Measurements from ENCODE around the gene MYLK4. TPM values are rescaled to one million over a fixed set of nuclear protein-coding genes. Genes with fewer than 3 reads are reported as not detected.

Gene MYLK4
- under 1 TPM in 4 of 6 donors, not detected in 2; 0.04 to 0.13 (median 0.10) TPM for polyA plus RNA-seq (ENCODE audit: low read depth in 6 of 6)

GRCh38 chr6:2750832-2751231 lies at the start of gene MYLK4:
Gene MYLK4, minus strand, starts transcription at chr6:2750922. Its CDS starts 1,628 bp downstream, at chr6:2749294.
- H3K9me3 Mint-ChIP-seq, result peaks cover 0 to 4% (median 0%) of the 10 kb centered on the region in 7 donors
- peaks cover 5 to 26% (median 26%) of the 10 kb centered on the region in 3 donors for H3K27me3 Mint-ChIP-seq
- H3K27ac Mint-ChIP-seq, result peak within 1 kb of the TSS in 1 of 6 donors; percentile 66

GRCh38 chr6:2799936-2800527 lies 49.3 kb upstream of the MYLK4 start:
- ATAC-seq (ENCODE audit: low read depth in 2 of 2), result no peak
- H3K36me3 Mint-ChIP-seq, result no peaks in the 10 kb centered on the region
- H3K4me1 Mint-ChIP-seq, result peaks cover 12 to 22% (median 13%) of the 10 kb centered on the region in 3 donors
- no peak overlapping the region for H3K4me3 Mint-ChIP-seq
- H3K27ac Mint-ChIP-seq, result peak overlapping the region in 5 of 6 donors; percentile 17 to 76 (median 67)
- no peaks in the 10 kb centered on the region for H3K27me3 Mint-ChIP-seq
- no peaks in the 10 kb centered on the region for H3K9me3 Mint-ChIP-seq
- no peak for DNase-seq

More at GRCh38 chr6:2750832-2751231, at the start of gene MYLK4:
- no peak within 1 kb of the TSS for H3K4me3 Mint-ChIP-seq
- H3K36me3 Mint-ChIP-seq, result peaks cover 0 to 5% of the 10 kb centered on the region in 2 donors
- no peak for DNase-seq
- peaks cover 0 to 11% (median 4%) of the 10 kb centered on the region in 3 donors for H3K4me1 Mint-ChIP-seq
- no peak for ATAC-seq (ENCODE audit: low read depth in 2 of 2)

- DNase-seq, result no peak
- Mint-ChIP-seq H3K27ac (peak overlapping the region in 1 of 6 donors; percentile 63), H3K36me3 (no peaks in the 10 kb centered on the region), H3K9me3 (no peaks in the 10 kb centered on the region), H3K4me1 (peaks cover 16 to 29% (median 20%) of the 10 kb centered on the region in 3 donors), H3K4me3 (no peak overlapping the region), H3K27me3 (no peaks in the 10 kb centered on the region)
- no peak for ATAC-seq (ENCODE audit: low read depth in 2 of 2)
These were observed 47.9 kb upstream of the MYLK4 start for GRCh38 chr6:2798586-2799134.

GRCh38 chr6:2797564-2798031 lies 46.9 kb upstream of the MYLK4 start:
- ATAC-seq (ENCODE audit: low read depth in 2 of 2), result no peak
- H3K4me3 Mint-ChIP-seq, result no peak overlapping the region
- DNase-seq, result no peak
- H3K36me3 Mint-ChIP-seq, result no peaks in the 10 kb centered on the region
- H3K9me3 Mint-ChIP-seq, result no peaks in the 10 kb centered on the region
- H3K27ac Mint-ChIP-seq, result peak overlapping the region in 3 of 6 donors; percentile 22 to 59 (median 44)
- peaks cover 26 to 40% (median 30%) of the 10 kb centered on the region in 3 donors for H3K4me1 Mint-ChIP-seq
- no peaks in the 10 kb centered on the region for H3K27me3 Mint-ChIP-seq

GRCh38 chr6:2796861-2797260 lies 46.1 kb upstream of the MYLK4 start:
- ATAC-seq (ENCODE audit: low read depth in 2 of 2) (no peak), DNase-seq (no peak)
- H3K4me1 Mint-ChIP-seq, result peaks cover 32 to 45% (median 34%) of the 10 kb centered on the region in 3 donors
- H3K36me3 Mint-ChIP-seq, result no peaks in the 10 kb centered on the region
- H3K27ac Mint-ChIP-seq, result peak overlapping the region in 2 of 6 donors; percentile 38 to 47
- no peaks in the 10 kb centered on the region for H3K9me3 Mint-ChIP-seq
- H3K27me3 Mint-ChIP-seq, result no peaks in the 10 kb centered on the region
- H3K4me3 Mint-ChIP-seq, result no peak overlapping the region

- ATAC-seq (ENCODE audit: low read depth in 2 of 2) (no peak), DNase-seq (no peak)
- Mint-ChIP-seq H3K9me3 (no peaks in the 10 kb centered on the region), H3K27me3 (no peaks in the 10 kb centered on the region), H3K27ac (no peak overlapping the region), H3K4me1 (peaks cover 41 to 54% (median 43%) of the 10 kb centered on the region in 3 donors), H3K36me3 (no peaks in the 10 kb centered on the region), H3K4me3 (no peak overlapping the region)
These were observed 45.2 kb upstream of the MYLK4 start for GRCh38 chr6:2795956-2796355.

- ATAC-seq (ENCODE audit: low read depth in 2 of 2) (no peak), DNase-seq (no peak)
- no peaks in the 10 kb centered on the region for H3K9me3 Mint-ChIP-seq
- H3K4me1 Mint-ChIP-seq, result peaks cover 48 to 62% (median 51%) of the 10 kb centered on the region in 3 donors
- no peaks in the 10 kb centered on the region for H3K36me3 Mint-ChIP-seq
- no peaks in the 10 kb centered on the region for H3K27me3 Mint-ChIP-seq
- H3K27ac Mint-ChIP-seq, result no peak overlapping the region
- no peak overlapping the region for H3K4me3 Mint-ChIP-seq
These were observed 44.4 kb upstream of the MYLK4 start for GRCh38 chr6:2795162-2795561.

- H3K4me1 Mint-ChIP-seq, result peaks cover 48 to 58% (median 49%) of the 10 kb centered on the region in 3 donors
- peak overlapping the region in 4 of 6 donors; percentile 12 to 98 (median 90) for H3K27ac Mint-ChIP-seq
- H3K36me3 Mint-ChIP-seq, result no peaks in the 10 kb centered on the region
- H3K9me3 Mint-ChIP-seq, result no peaks in the 10 kb centered on the region
- no peaks in the 10 kb centered on the region for H3K27me3 Mint-ChIP-seq
- H3K4me3 Mint-ChIP-seq, result peak overlapping the region in 2 of 8 donors; percentile 63 to 64
- DNase-seq (no peak), ATAC-seq (ENCODE audit: low read depth in 2 of 2) (no peak)
These were observed 43.5 kb upstream of the MYLK4 start for GRCh38 chr6:2794171-2794730.

- DNase-seq, result peak; percentile 8
- peak overlapping the region in 6 of 8 donors; percentile 53 to 77 (median 64) for H3K4me3 Mint-ChIP-seq
- no peaks in the 10 kb centered on the region for H3K36me3 Mint-ChIP-seq
- no peaks in the 10 kb centered on the region for H3K27me3 Mint-ChIP-seq
- peaks cover 48 to 58% (median 49%) of the 10 kb centered on the region in 3 donors for H3K4me1 Mint-ChIP-seq
- ATAC-seq (ENCODE audit: low read depth in 2 of 2), result no peak
- H3K9me3 Mint-ChIP-seq, result no peaks in the 10 kb centered on the region
- peak overlapping the region; percentile 41 to 98 (median 83) for H3K27ac Mint-ChIP-seq
These were observed 42.9 kb upstream of the MYLK4 start for GRCh38 chr6:2793534-2794151.

GRCh38 chr6:2792330-2793110 lies 41.8 kb upstream of the MYLK4 start:
- Mint-ChIP-seq H3K4me3 (peak overlapping the region in 7 of 8 donors; percentile 29 to 75 (median 61)), H3K27ac (peak overlapping the region; percentile 79 to 98 (median 90)), H3K36me3 (peaks cover 1 to 5% of the 10 kb centered on the region in 2 donors), H3K27me3 (no peaks in the 10 kb centered on the region), H3K9me3 (no peaks in the 10 kb centered on the region), H3K4me1 (peaks cover 44 to 49% (median 47%) of the 10 kb centered on the region in 3 donors)
- DNase-seq (no peak), ATAC-seq (ENCODE audit: low read depth in 2 of 2) (no peak)

GRCh38 chr6:2791450-2791974 lies 40.8 kb upstream of the MYLK4 start:
- peak; percentile 87 to 88 for ATAC-seq (ENCODE audit: low read depth in 2 of 2)
- peak overlapping the region; percentile 39 to 89 (median 75) for H3K4me3 Mint-ChIP-seq
- peak; percentile 55 for DNase-seq
- H3K27me3 Mint-ChIP-seq, result no peaks in the 10 kb centered on the region
- H3K4me1 Mint-ChIP-seq, result peaks cover 41 to 44% (median 42%) of the 10 kb centered on the region in 3 donors
- H3K36me3 Mint-ChIP-seq, result peaks cover 8 to 11% of the 10 kb centered on the region in 2 donors
- no peaks in the 10 kb centered on the region for H3K9me3 Mint-ChIP-seq
- H3K27ac Mint-ChIP-seq, result peak overlapping the region; percentile 87 to 98 (median 95)

GRCh38 chr6:2790588-2791449 lies 40.1 kb upstream of the MYLK4 start:
- peaks cover 11 to 15% of the 10 kb centered on the region in 2 donors for H3K36me3 Mint-ChIP-seq
- peak; percentile 78 to 81 for ATAC-seq (ENCODE audit: low read depth in 2 of 2)
- DNase-seq, result peak; percentile 58
- H3K27ac Mint-ChIP-seq, result peak overlapping the region; percentile 80 to 98 (median 95)
- H3K9me3 Mint-ChIP-seq, result no peaks in the 10 kb centered on the region
- no peaks in the 10 kb centered on the region for H3K27me3 Mint-ChIP-seq
- peaks cover 41 to 48% (median 43%) of the 10 kb centered on the region in 3 donors for H3K4me1 Mint-ChIP-seq
- H3K4me3 Mint-ChIP-seq, result peak overlapping the region; percentile 39 to 89 (median 75)
